Measurements from ENCODE around the gene ANTKMT. TPM values are rescaled to one million over a fixed set of nuclear protein-coding genes. Genes with fewer than 3 reads are reported as not detected.

ANTKMT gene
- total and polyA plus RNA-seq, 2 of the 8 experiments (the other 6 are each of a cell fraction or from before 2014, with no cell fraction given), result 26.5 to 26.6 TPM

DNA sequence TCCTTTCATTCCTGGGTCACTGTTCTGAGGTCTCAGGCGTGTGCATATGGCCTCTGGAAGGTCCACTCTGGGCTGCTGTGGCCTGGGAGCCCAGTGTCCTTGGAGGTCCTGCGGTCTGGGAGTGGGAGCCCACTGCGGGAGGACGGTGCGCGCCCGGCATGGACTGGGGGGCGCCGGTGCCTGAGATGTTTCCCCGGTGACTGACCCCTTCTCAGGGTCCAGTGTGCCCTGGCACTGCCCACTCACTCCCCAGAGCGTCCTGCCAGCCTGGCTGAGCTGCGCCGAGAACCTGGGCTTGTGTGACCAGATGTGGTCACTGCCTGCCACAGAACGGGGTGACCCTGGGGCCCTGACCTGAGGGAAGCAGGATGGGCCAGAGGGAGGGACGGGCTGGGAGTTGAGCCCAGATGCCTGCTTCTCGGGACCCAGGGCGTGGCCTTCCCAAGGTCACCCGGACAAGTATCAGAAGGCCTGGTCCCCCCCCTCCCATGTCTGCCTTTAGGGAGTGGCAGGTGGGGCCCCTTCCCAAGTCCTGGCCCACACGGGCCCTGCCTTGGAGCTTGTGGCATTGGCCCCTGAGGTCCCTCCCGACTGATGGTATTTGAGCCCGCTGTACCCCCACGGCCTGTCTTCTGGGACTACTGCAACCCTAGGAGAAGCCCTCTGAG lies 46.6 kb upstream of the ANTKMT start (continued):
- no peak for TF ChIP-seq SP2 (IDR thresholded peaks at IDR 0.05; ENCODE audit: low read length)
